NCI-H146 (cell line): Measurements from ENCODE around the gene PRF1.
"Not testable (repeated sequence)": the region's sequence is repeated elsewhere in the genome, so short reads cannot be mapped to it uniquely, and the experiment has no call there.

Experiments
- DNase-seq: peaks from one replicate; lab custom pipeline; 2025; lab: John Stamatoyannopoulos, UW

The PRF1 gene

GRCh38 chr10:70617798-70618568 is 15.4 kb upstream of the PRF1 start:
- DNase-seq, result no peak

DNA sequence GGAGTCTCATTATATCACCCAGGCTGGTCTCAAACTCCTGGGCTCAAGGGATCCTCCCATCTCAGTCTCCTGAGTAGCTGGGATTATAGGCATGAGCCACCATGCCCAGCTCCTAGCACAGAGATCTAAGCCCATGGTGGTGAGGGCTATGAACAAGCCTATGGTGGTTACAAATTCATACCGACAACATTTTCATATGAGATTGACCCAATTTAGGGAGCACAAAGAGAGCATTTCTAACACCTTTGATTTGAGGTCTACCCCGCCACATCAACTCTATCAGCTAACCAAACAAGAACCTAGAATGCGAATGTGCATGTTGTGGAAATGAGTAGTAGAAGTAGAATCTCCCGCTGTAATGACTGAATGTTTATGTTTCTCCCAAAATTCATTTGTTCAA is 14.2 kb upstream of the PRF1 start:
- DNase-seq, result no peak

DNA sequence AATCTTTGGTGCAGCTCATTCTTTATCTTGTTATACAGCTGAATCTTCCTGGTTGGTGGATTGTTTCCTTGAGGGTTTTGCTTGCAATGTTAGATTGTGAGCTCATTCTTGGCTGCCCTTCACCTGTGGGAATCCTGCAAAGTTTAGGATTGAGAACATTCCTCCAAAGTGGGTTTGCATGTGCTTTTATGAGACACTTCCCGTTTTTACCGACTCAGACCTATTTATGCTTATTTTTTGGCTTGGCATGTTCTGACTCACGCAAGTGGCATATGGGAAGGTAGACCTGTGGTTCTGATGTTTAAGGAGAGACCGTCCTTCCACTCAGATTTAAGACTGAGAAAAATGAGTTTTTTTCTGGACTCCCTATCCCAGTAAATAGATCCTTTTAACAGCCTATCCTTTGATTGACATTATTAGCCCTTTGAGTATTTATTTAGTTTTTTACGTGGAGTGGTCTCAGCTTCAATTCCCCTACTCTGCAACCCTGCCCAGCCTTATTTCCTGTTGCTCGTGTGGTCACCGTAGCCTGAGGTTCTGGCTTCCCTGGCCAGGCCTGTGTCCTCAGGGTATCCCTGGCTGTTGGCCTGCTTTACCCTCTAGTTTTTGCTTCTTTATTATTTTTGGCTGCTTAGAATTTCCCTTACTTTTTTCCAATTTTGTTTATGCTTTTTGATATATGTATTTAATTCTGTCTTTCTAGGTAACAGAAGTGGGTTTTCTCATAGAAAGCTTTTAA is 13.4 kb upstream of the PRF1 start:
- DNase-seq, result no peak

GRCh38 chr10:70615211-70615610 is 12.7 kb upstream of the PRF1 start:
- no peak for DNase-seq

- not testable (repeated sequence) for DNase-seq
Observed at GRCh38 chr10:70614364-70614763, 11.8 kb upstream of the PRF1 start.

DNA sequence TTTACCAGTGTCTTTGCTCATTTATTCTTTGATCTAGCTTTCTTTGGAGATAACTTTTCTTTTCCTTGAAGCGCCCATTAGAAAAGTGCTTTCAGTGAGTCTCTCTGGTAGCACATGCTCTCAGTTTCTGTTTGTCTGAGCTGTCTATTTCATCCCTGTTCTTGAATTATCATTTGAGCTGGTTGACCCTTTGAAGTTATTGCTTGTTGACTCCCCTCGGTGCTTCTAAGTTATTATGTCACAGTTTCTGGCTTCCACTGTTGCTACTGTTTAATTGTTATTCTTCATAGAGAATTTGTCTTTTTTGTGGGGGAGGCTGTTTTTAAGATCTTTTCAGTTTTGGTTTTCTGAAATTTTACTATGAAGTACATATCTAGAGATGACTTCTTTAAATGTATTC is 11.4 kb upstream of the PRF1 start:
- no peak for DNase-seq

GRCh38 chr10:70607936-70608335 is 5.4 kb upstream of the PRF1 start:
- DNase-seq, result no peak

GRCh38 chr10:70605161-70605560 is 2.6 kb upstream of the PRF1 start:
- DNase-seq, result no peak

DNA sequence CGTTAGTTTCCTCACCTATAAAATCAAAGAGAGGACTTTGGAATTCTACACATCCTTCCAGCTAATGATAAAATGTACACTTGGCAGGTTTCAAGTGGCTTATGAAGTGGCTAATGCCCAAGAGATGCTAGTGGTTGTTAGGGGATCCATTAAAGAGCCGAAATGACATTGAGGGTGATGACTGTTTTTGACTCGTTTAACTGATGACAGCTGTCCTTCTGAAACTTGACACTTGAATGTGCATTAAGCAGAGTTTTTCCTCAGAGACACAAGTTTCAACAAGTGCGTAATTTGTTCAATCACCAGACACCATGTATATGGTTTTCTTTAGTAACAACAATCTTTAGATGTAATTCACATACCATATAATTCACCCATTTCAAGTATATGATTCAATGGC is 1.6 kb upstream of the PRF1 start:
- no peak for DNase-seq

GRCh38 chr10:70603449-70603801 is 884 bp upstream of the PRF1 start:
- DNase-seq, result no peak

- no peak for DNase-seq
Observed at GRCh38 chr10:70601746-70602145, 795 bp downstream of the PRF1 start.

- DNase-seq, result no peak
Observed at GRCh38 chr10:70600512-70601395, 1.8 kb downstream of the PRF1 start.

DNA sequence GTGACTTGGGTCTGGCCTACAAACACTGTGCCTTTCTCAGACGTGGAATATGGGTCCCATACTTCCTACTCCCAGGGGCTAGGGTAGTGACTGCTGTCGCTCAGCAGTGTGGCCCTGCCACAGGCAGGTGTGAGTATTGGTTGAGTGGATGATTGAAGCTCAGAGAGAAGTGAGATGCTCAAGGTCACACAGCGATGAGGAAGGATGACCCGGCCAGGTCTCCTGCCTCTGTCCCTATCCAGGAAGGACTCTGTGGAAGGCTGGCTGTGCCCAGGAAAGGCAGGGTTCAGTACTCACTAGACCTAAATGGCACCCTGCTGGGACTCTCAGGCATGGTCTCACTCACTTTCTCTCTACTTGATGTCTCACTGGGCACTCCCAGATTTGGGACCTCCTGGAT is 2.8 kb downstream of the PRF1 start:
- DNase-seq, result no peak

- no peak for DNase-seq
Observed at GRCh38 chr10:70599319-70599718, 3.2 kb downstream of the PRF1 start.

DNA sequence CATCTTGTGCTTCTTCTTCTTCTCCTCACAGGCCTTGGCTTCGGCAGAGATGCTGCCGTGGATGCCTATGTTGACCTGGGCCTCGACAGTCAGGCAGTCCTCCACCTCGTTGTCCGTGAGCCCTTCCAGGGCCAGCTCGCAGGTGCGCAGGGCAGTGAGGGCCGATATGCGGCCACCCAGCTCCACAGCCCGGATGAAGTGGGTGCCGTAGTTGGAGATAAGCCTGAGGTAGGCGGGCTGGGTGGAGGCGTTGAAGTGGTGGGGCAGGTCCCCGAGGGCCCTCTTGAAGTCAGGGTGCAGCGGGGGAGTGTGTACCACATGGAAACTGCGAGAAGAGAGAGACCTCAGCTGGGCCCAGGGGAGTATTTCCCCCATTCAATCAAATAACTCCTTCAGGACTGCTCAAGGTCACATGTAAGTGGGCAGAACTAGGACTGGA is 3.7 kb downstream of the PRF1 start:
- DNase-seq, result no peak

DNA sequence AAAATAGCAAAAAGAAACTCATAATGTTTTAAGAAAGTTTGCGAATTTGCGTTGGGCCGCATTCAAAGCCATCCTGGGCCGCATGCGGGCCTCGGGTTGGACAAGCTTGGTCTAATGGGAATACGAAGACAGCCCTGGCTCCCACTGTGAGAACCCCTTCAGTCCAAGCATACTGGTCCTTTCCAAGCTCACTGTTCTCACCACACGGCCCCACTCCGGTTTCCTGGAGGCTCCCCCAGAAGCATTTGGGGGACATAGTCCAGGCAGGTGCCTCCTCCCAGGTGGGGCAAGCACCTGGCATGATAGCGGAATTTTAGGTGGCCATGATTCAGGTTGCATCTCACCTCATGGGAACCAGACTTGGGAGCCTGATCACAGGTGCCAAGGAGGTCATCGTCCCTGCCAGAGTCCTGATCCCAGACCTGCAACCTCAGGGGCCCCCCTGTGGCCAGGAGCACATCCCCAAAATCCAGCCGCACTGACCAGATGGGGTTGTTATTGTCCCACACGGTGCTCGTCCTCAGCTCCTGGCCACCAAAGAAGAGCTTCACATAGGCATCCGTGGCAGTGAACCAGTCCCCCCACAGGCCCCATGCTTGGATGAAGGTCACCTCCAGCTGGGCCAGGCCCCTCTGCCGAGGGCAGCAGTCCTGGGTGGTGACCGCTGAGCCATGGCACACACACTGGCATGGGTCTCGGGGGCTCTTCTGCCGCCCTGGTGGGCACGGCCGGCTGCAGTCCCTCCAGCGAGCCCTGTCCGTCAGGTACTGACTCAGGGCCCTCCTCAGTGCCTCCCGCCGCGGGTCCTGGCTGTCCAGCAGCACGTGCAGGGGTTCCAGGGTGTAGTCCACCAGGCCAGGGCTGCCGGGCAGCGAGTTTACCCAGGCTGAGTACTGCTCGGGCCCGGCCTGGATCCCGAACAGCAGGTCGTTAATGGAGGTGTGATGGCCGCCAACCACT is 4.4 kb downstream of the PRF1 start:
- no peak for DNase-seq

DNA sequence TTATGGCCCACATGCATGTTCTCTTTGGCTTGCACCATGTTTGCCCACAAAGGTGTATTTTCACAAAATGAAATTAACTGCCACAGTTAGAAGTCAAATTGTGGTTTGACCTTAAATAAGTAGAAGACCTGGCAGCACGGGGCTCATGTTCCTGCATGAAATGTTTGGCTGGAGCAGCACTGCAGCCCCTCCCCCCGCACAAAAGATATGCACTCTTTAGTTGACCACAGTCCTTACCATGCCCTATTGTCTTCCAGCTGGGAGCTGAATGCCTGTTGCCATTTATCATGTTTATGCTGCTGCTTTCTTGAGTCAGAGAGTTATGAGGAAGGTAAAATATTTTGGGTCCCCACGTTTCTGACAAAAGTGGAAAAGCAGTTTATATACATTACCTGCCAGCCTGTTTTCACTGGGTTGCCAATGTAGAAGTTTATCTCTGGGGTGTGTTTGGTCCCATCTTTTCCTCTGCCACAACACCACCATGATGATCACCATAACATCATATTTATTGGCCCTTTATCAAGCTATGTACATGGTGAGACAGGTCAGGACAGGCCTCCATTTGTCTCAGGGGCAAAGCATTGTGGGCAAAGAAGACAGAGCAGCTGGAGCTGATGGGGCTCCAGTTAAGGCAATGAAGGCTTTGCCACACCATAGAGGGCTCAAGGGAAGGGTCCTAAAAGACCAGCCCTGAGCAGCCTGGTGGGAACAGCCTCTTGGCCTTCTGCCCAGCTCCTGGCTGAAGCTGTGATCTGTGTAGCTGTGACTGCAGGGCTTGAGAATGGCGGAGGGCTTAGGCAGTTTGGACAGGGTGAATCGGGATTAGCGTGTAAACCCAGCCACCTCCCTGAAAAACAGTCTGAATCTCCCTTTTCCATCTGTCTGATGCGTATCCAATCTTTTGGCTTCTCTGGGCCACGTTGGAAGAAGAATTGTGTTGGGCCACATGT is 5.4 kb downstream of the PRF1 start:
- DNase-seq, result no peak

DNA sequence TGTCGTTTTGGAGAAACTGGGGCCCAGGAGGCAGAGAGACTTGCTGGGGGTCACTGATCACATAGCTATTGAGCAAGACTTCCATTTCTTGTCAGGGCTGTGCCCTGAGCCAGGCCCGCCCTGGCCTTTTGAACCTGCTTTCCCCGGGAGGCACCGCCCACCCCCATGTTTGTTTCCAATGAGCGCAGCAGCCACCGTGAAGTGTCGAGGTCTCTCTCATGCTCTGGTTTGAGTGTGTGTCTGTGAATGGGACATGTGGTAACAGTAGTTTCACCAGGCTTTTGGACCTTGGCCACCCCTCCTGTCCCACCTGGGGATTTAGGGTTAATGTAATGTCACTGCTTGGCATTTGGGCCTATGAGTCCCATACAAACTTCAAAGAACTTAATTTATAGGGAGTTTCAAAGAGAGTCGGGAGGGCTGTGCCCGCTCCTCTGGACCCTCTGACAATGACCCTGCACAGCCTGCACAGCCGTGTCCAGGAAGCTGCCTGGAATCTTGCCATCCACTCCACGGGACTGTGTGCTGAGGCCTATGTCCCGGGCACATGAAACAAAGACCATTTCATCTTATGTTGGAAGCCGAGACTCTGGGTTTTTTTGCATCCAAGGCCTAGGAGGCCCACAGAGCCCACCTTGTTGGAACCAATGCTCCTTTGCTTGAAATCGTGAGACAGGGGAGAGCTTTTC is 6.3 kb downstream of the PRF1 start:
- DNase-seq, result no peak

DNA sequence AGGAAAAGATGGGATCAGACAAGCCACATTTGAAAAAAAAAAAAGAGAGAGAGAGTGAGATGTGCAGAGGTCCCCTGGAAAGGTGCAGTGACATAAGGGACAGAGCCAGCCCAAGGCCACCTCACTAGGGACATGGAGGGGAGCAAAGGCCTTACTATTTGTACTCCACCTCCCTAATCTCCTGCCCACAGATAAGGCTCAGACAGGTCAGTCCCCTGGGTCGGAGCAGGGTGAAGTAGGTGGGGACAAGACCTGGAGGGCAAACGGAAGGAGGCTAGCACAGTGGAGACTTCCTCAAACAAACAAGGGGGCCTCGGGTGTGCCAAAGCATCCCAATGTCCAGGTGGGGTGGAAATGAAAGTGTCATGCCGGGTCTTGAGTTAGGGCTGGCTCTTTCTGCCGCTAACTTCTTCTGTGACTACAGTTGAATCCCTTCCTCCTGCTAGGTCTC is 7.0 kb downstream of the PRF1 start:
- DNase-seq, result no peak

DNA sequence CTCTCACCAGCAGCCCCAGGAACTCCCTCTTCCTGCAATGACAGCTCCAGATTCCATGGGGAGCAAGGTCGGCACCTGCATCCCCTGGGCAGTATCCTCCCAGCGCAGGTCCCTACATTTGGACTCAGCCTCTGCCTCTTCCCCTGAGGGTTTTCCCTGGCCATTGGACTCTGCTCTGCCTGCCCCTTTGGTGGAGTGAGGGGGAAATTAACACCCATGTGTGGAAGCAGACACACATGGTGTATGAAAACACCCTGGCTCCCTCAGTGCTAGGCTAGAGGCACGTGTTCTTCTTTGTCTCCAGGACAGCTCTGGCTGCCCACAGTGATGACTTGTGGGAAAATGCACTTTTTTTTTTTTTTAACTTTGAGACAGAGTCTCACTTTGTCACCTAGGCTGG is 8.4 kb downstream of the PRF1 start:
- DNase-seq, result no peak
